Measurements from ENCODE around the gene SRXN1. TPM values are rescaled to one million over a fixed set of nuclear protein-coding genes. Genes with fewer than 3 reads are reported as not detected.

The SRXN1 gene
- total RNA-seq, 1 experiment from 2014 or later = 80.8 TPM

GRCh38 chr20:664576-664975, 11.6 kb upstream of the SRXN1 start (continued):
- TF ChIP-seq YY1 (IDR thresholded peaks at IDR 0.05; ENCODE audit: extremely low read depth, insufficient replicate concordance, low read depth, low read length) = no peak
- TF ChIP-seq JUND (IDR thresholded peaks at IDR 0.05) = no peak
- TF ChIP-seq REST (IDR thresholded peaks at IDR 0.05; ENCODE audit: low read depth) = no peak
- no peak for TF ChIP-seq ZFX (IDR thresholded peaks at IDR 0.05)
- no peak for TF ChIP-seq ATF3 (IDR thresholded peaks at IDR 0.05)
- TF ChIP-seq CEBPB (IDR thresholded peaks at IDR 0.05; ENCODE audit: low read depth) = no peak
- TF ChIP-seq TCF7L2 (IDR thresholded peaks at IDR 0.05; ENCODE audit: borderline replicate concordance, extremely low read depth, insufficient read depth, insufficient read length) = no peak

GRCh38 chr20:664151-664550, 11.2 kb upstream of the SRXN1 start:
- Histone ChIP-seq H3K36me3 (ENCODE audit: control insufficient read depth in 1 of 2, insufficient read depth in 2 of 2, low read length in 2 of 2) (no peaks in the 10 kb centered on the region), H3K9me2 (ENCODE audit: insufficient read depth) (no peaks in the 10 kb centered on the region), H3K4me2 (ENCODE audit: low read length) (no peak overlapping the region), H3K79me2 (ENCODE audit: insufficient read depth, low read length) (no peaks in the 10 kb centered on the region), H3K4me1 (ENCODE audit: control insufficient read depth in 1 of 2, insufficient read depth in 2 of 2, low read length in 2 of 2) (peaks cover 0 to 6% of the 10 kb centered on the region in 2 experiments; a peak in 1 of 4 replicates), H3K9me3 (ENCODE audit: control insufficient read depth in 1 of 2, insufficient read depth in 1 of 2, low read depth in 1 of 2, low read length in 2 of 2) (no peaks in the 10 kb centered on the region), H3K9ac (ENCODE audit: low read length) (no peak overlapping the region), H2AFZ (ENCODE audit: low read depth, low read length, poor library complexity, severe bottlenecking) (no peak overlapping the region), H3K27me3 (ENCODE audit: insufficient read depth, low read length) (no peaks in the 10 kb centered on the region), H4K20me1 (ENCODE audit: insufficient read depth) (no peaks in the 10 kb centered on the region), H3K4me3 (replicated peaks in 1 of 2; ENCODE audit: low read depth in 1 of 2, low read length in 2 of 2) (no peak overlapping the region), H3K27ac (ENCODE audit: low read depth, low read length) (no peak overlapping the region)
- ChIA-PET CTCF (no interaction called here), POLR2A (no interaction called here), RAD21 (ENCODE audit: low non-redundant PET in 1 of 2, low total read pairs in 2 of 2, uncharacterized antibody in 2 of 2, unreplicated experiment in 2 of 2) (no interaction called here)
- no TSS peak for BruUV-seq (replicated peaks)
- intact Hi-C loops (cut with micrococcal nuclease) = no loop called here
- DNase-seq (ENCODE audit: low read depth, low spot score) (no peak), ATAC-seq (no peak)
- TF ChIP-seq CBX3 (IDR thresholded peaks at IDR 0.05; ENCODE audit: low read depth) = no peak
- TF ChIP-seq, protein P1, sequence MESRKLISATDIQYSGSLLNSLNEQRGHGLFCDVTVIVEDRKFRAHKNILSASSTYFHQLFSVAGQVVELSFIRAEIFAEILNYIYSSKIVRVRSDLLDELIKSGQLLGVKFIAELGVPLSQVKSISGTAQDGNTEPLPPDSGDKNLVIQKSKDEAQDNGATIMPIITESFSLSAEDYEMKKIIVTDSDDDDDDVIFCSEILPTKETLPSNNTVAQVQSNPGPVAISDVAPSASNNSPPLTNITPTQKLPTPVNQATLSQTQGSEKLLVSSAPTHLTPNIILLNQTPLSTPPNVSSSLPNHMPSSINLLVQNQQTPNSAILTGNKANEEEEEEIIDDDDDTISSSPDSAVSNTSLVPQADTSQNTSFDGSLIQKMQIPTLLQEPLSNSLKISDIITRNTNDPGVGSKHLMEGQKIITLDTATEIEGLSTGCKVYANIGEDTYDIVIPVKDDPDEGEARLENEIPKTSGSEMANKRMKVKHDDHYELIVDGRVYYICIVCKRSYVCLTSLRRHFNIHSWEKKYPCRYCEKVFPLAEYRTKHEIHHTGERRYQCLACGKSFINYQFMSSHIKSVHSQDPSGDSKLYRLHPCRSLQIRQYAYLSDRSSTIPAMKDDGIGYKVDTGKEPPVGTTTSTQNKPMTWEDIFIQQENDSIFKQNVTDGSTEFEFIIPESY (IDR thresholded peaks at IDR 0.05; ENCODE audit: extremely low read depth, insufficient replicate concordance, low read length) = no peak
- TF ChIP-seq EZH2 (IDR thresholded peaks at IDR 0.05) = no peak
- TF ChIP-seq ATF3 (IDR thresholded peaks at IDR 0.05) = no peak
- TF ChIP-seq, protein P2, sequence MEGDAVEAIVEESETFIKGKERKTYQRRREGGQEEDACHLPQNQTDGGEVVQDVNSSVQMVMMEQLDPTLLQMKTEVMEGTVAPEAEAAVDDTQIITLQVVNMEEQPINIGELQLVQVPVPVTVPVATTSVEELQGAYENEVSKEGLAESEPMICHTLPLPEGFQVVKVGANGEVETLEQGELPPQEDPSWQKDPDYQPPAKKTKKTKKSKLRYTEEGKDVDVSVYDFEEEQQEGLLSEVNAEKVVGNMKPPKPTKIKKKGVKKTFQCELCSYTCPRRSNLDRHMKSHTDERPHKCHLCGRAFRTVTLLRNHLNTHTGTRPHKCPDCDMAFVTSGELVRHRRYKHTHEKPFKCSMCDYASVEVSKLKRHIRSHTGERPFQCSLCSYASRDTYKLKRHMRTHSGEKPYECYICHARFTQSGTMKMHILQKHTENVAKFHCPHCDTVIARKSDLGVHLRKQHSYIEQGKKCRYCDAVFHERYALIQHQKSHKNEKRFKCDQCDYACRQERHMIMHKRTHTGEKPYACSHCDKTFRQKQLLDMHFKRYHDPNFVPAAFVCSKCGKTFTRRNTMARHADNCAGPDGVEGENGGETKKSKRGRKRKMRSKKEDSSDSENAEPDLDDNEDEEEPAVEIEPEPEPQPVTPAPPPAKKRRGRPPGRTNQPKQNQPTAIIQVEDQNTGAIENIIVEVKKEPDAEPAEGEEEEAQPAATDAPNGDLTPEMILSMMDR (IDR thresholded peaks at IDR 0.05 in 2 of 3, conservative IDR thresholded peaks at IDR 0.05 in 1 of 3; ENCODE audit: borderline replicate concordance in 1 of 3, insufficient read depth in 1 of 3, low read depth in 2 of 3, low read length in 2 of 3) = no peak
- TF ChIP-seq TCF7L2 (IDR thresholded peaks at IDR 0.05; ENCODE audit: borderline replicate concordance, extremely low read depth, insufficient read depth, insufficient read length) = no peak
- no peak for TF ChIP-seq ELF1 (IDR thresholded peaks at IDR 0.05; ENCODE audit: borderline replicate concordance, low read depth)
- TF ChIP-seq SP1 (IDR thresholded peaks at IDR 0.05; ENCODE audit: low read depth) = no peak
- no peak for TF ChIP-seq RAD21 (IDR thresholded peaks at IDR 0.05; ENCODE audit: low read depth)
- no peak for TF ChIP-seq POLR2A (IDR thresholded peaks at IDR 0.05; ENCODE audit: borderline replicate concordance, extremely low read depth, insufficient read depth, insufficient read length)
